H1 (cell line): ENCODE data around the gene CAMK2N2. TPM values are rescaled to one million over a fixed set of nuclear protein-coding genes. Genes with fewer than 3 reads are reported as not detected.
A peak's percentile ranks its signal among the peaks of the same experiment; 100 is the strongest.

Experiments
- EP300 ChIP-seq, 2 experiments: IDR thresholded peaks; 1 replicate in 1 of 2; 2 replicates in 1 of 2; pipeline ENCODE4 v1.6.1; 2011 to 2012; ENCODE audit warnings: low read depth in 2 of 2, low read length in 2 of 2, mild to moderate bottlenecking in 2 of 2, borderline replicate concordance in 1 of 2, inconsistent platforms in 1 of 2, moderate library complexity in 1 of 2
- GABPA ChIP-seq: IDR thresholded peaks from 2 replicates; pipeline ENCODE4 v1.6.1; 2011; ENCODE audit warnings: mild to moderate bottlenecking, low read length, moderate library complexity, borderline replicate concordance; ENCODE audit not compliant: insufficient read depth
- GTF2F1 ChIP-seq: IDR thresholded peaks from 2 replicates; pipeline ENCODE4 v1.6.1; 2012; ENCODE audit warnings: low read depth, low read length, improper control_type of control experiment, borderline replicate concordance
- JUND ChIP-seq: IDR thresholded peaks from 2 replicates; pipeline ENCODE4 v1.6.1; 2011; ENCODE audit warnings: mild to moderate bottlenecking, improper control_type of control experiment, low read length
- POLR2A ChIP-seq, 2 experiments: IDR thresholded peaks; 1 replicate in 1 of 2; 2 replicates in 1 of 2; pipeline ENCODE4 v1.6.1; 2011; ENCODE audit warnings: low read depth in 2 of 2, low read length in 2 of 2, mild to moderate bottlenecking in 2 of 2; ENCODE audit errors: control extremely low read depth in 1 of 2
- POLR2AphosphoS5 ChIP-seq: IDR thresholded peaks from 2 replicates; pipeline ENCODE4 v1.6.1; 2011; ENCODE audit warnings: low read depth, low read length
- RAD21 ChIP-seq, 2 experiments: IDR thresholded peaks in 1 of 2; conservative IDR thresholded peaks in 1 of 2; 2 replicates each; pipeline ENCODE4 v1.6.1; 2011; ENCODE audit warnings: low read depth in 2 of 2, low read length in 2 of 2, improper control_type of control experiment in 1 of 2, inconsistent platforms in 1 of 2, mild to moderate bottlenecking in 1 of 2, moderate library complexity in 1 of 2
- RFX5 ChIP-seq: IDR thresholded peaks from 2 replicates; pipeline ENCODE4 v1.6.1; 2011; ENCODE audit warnings: low read depth, low read length, improper control_type of control experiment, borderline replicate concordance
- SIN3A ChIP-seq, 2 experiments: IDR thresholded peaks in 1 of 2; conservative IDR thresholded peaks in 1 of 2; 2 replicates each; pipeline ENCODE4 v1.6.1; 2011 to 2012; ENCODE audit warnings: low read length in 2 of 2, improper control_type of control experiment in 1 of 2, low read depth in 1 of 2, mild to moderate bottlenecking in 1 of 2
- SRF ChIP-seq: IDR thresholded peaks from 2 replicates; pipeline ENCODE4 v1.6.1; 2011; ENCODE audit warnings: mild to moderate bottlenecking, low read depth, low read length, moderate library complexity
- TCF12 ChIP-seq: IDR thresholded peaks from 2 replicates; pipeline ENCODE4 v1.6.1; 2011; ENCODE audit warnings: low read depth, mild to moderate bottlenecking, low read length
- polyA plus RNA-seq, 7 experiments: library from polyadenylated mRNA; depleted of rRNA in 3 of 7; stranded (reverse) in 5 of 7; unstranded in 2 of 7; fragments of >200 nt in 5 of 7; fragments of 200-250 nt in 2 of 7; gene quantifications; 1 replicate in 5 of 7; 2 replicates in 1 of 7; 4 replicates in 1 of 7; pipeline versions ENCODE4 v1.2.1 to v1.2.3, GENCODE V29; 2011 to 2013; ENCODE audit warnings: missing spikeins in 2 of 7, mixed read lengths in 2 of 7
- total RNA-seq: library from RNA; stranded (reverse); fragmentation: NEBNext Ultra II Directional; extraction: Animal tissue kit (Norgen Biotek cat#: 25700); gene quantifications from 2 replicates; pipeline ENCODE4 v1.2.1, GENCODE V29; 2021
- TF ChIP-seq, protein P1 (sequence below): IDR thresholded peaks from 2 replicates; pipeline ENCODE4 v1.6.1; 2012; ENCODE audit warnings: inconsistent platforms
- TF ChIP-seq, protein P2 (sequence below): IDR thresholded peaks from 2 replicates; pipeline ENCODE4 v1.6.1; 2012; ENCODE audit warnings: low read length, inconsistent platforms
- TF ChIP-seq, protein P3 (sequence below), 3 experiments: IDR thresholded peaks; 1 replicate in 2 of 3; 2 replicates in 1 of 3; pipeline versions ENCODE4 v1.5.1 to v1.6.1; 2011; ENCODE audit warnings: low read length in 3 of 3, mild to moderate bottlenecking in 3 of 3, inconsistent platforms in 2 of 3, low read depth in 1 of 3, moderate library complexity in 1 of 3; ENCODE audit not compliant: insufficient read depth in 1 of 3; ENCODE audit errors: control extremely low read depth in 1 of 3

Gene CAMK2N2
- total and polyA plus RNA-seq, 2 of the 8 experiments (the other 6 are each of a cell fraction or from before 2014, with no cell fraction given), result 4.0 to 17.7 TPM

GRCh38 chr3:184241447-184242296, 19.7 kb downstream of the CAMK2N2 start (continued):
- TF ChIP-seq JUND (no peak), POLR2A (IDR thresholded peaks at IDR 0.05; ENCODE audit: control extremely low read depth in 1 of 2, low read depth in 2 of 2, low read length in 2 of 2) (no peak), SIN3A (conservative IDR thresholded peaks at IDR 0.05 in 1 of 2, IDR thresholded peaks at IDR 0.05 in 1 of 2; ENCODE audit: low read depth in 1 of 2, low read length in 2 of 2) (0 out of 4 replicates have a peak, but pooled peaks of 1 of the 2 experiments have one; percentile 37), GTF2F1 (no peak), GABPA (no peak), EP300 (IDR thresholded peaks at IDR 0.05; ENCODE audit: borderline replicate concordance in 1 of 2, low read depth in 2 of 2, low read length in 2 of 2) (no peak), RAD21 (IDR thresholded peaks at IDR 0.05 in 1 of 2, conservative IDR thresholded peaks at IDR 0.05 in 1 of 2; ENCODE audit: low read depth in 2 of 2, low read length in 2 of 2) (peak; percentile 45 to 65), TCF12 (no peak), RFX5 (no peak), POLR2AphosphoS5 (peak; percentile 23; the same call in 1 of the 2 replicates), SRF (no peak)
- TF ChIP-seq, protein P1, sequence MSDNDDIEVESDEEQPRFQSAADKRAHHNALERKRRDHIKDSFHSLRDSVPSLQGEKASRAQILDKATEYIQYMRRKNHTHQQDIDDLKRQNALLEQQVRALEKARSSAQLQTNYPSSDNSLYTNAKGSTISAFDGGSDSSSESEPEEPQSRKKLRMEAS, result no peak
- TF ChIP-seq, protein P2, sequence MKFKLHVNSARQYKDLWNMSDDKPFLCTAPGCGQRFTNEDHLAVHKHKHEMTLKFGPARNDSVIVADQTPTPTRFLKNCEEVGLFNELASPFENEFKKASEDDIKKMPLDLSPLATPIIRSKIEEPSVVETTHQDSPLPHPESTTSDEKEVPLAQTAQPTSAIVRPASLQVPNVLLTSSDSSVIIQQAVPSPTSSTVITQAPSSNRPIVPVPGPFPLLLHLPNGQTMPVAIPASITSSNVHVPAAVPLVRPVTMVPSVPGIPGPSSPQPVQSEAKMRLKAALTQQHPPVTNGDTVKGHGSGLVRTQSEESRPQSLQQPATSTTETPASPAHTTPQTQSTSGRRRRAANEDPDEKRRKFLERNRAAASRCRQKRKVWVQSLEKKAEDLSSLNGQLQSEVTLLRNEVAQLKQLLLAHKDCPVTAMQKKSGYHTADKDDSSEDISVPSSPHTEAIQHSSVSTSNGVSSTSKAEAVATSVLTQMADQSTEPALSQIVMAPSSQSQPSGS, result no peak
- TF ChIP-seq, protein P3, sequence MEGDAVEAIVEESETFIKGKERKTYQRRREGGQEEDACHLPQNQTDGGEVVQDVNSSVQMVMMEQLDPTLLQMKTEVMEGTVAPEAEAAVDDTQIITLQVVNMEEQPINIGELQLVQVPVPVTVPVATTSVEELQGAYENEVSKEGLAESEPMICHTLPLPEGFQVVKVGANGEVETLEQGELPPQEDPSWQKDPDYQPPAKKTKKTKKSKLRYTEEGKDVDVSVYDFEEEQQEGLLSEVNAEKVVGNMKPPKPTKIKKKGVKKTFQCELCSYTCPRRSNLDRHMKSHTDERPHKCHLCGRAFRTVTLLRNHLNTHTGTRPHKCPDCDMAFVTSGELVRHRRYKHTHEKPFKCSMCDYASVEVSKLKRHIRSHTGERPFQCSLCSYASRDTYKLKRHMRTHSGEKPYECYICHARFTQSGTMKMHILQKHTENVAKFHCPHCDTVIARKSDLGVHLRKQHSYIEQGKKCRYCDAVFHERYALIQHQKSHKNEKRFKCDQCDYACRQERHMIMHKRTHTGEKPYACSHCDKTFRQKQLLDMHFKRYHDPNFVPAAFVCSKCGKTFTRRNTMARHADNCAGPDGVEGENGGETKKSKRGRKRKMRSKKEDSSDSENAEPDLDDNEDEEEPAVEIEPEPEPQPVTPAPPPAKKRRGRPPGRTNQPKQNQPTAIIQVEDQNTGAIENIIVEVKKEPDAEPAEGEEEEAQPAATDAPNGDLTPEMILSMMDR (IDR thresholded peaks at IDR 0.05; ENCODE audit: control extremely low read depth in 1 of 3, insufficient read depth in 1 of 3, low read depth in 1 of 3, low read length in 3 of 3), result peak in 2 of 3 experiments; percentile 41 to 56; a peak in 3 of 4 replicates
